H1 (cell line): Measurements from ENCODE around the gene TNRC6A.
"Not testable (repeated sequence)": the region's sequence is repeated elsewhere in the genome, so short reads cannot be mapped to it uniquely, and the experiment has no call there.

Experiments
- GTF2F1 ChIP-seq: IDR thresholded peaks from 2 replicates; pipeline ENCODE4 v1.6.1; 2012; ENCODE audit warnings: low read depth, low read length, improper control_type of control experiment, borderline replicate concordance
- KDM1A ChIP-seq: fragments of 200-600, 300-600 bp; sonication (generic); IDR thresholded peaks from 2 replicates; pipeline ENCODE4 v1.7.1; 2016; ENCODE audit warnings: mild to moderate bottlenecking, low read length, borderline replicate concordance

DNA sequence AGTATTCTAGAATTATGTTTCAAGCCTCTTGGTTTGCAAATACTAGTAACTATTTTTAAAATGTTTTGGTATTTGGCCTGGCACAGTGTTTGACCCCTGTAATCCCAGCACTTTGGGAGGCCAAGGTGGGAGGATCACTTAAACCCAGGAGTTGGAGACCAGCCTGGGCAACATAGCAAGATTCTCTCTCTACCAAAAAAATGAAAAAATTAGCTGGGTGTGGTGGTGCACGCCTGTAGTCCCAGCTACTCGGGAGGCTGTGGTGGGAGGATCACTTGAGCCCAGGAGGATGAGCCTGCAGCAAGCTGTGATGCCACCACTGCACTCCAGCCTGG lies 115.5 kb downstream of the TNRC6A start:
- TF ChIP-seq GTF2F1, KDM1A: not testable (repeated sequence)
